ENCODE data around the gene TSPAN4. TPM values are rescaled to one million over a fixed set of nuclear protein-coding genes. Genes with fewer than 3 reads are reported as not detected.

The TSPAN4 gene
- total RNA-seq, 4 donors from 2014 or later: 139 to 256 (median 221) TPM

- TF ChIP-seq EP300 (IDR thresholded peaks at IDR 0.05) (no peak), POLR2A (IDR thresholded peaks at IDR 0.05) (no peak), CTCF (IDR thresholded peaks at IDR 0.05) (no peak)
- H3K27ac ChIP-seq: peak overlapping the region in 3 of 4 donors; percentile 70 to 93 (median 90)
- peaks cover 0 to 92% (median 63%) of the 10 kb centered on the region in 4 donors for H3K4me1 ChIP-seq
- 66 to 72% methylated on average over 18 to 20 of the region's 23 CpGs for WGBS, 2 donors
- peaks cover 0 to 15% (median 0%) of the 10 kb centered on the region in 3 donors for H3K36me3 ChIP-seq
- DNase-seq (ENCODE audit: low spot score in 2 of 2): no peak
- no peaks in the 10 kb centered on the region for H3K9me3 ChIP-seq
- peak overlapping the region; percentile 33 to 87 (median 85) for H3K4me3 ChIP-seq
- peaks cover 0 to 43% of the 10 kb centered on the region in 2 donors for H3K27me3 ChIP-seq
These were observed 10.6 kb upstream of the TSPAN4 start for GRCh38 chr11:831961-832528.

GRCh38 chr11:832529-833113, 10.0 kb upstream of the TSPAN4 start, which contains the start of gene CD151:
Gene CD151 (plus strand): TSS chr11:832952. CDS start chr11:836070, 3,118 bp downstream.
- peak within 1 kb of the TSS; percentile 67 to 87 (median 85) for H3K4me3 ChIP-seq
- 1% methylated on average over 25 of the region's 67 CpGs; no CpG with 5 or more reads in 1 of the 2 donors for WGBS, 2 donors

GRCh38 chr11:833114-833791, 9.4 kb upstream of the TSPAN4 start:
- DNase-seq (ENCODE audit: low spot score in 2 of 2): no peak
- H3K36me3 ChIP-seq: peaks cover 0 to 27% (median 0%) of the 10 kb centered on the region in 3 donors
- no peaks in the 10 kb centered on the region for H3K9me3 ChIP-seq
- peak overlapping the region; percentile 67 to 87 (median 85) for H3K4me3 ChIP-seq
- TF ChIP-seq POLR2A (IDR thresholded peaks at IDR 0.05) (peak in 1 of 2 donors; percentile 28), CTCF (IDR thresholded peaks at IDR 0.05) (peak in 1 of 5 experiments; percentile 4), EP300 (IDR thresholded peaks at IDR 0.05) (no peak)
- H3K27me3 ChIP-seq: peaks cover 0 to 33% of the 10 kb centered on the region in 2 donors
- WGBS, 2 donors: 0% methylated on average over 38 of the region's 55 CpGs; no CpG with 5 or more reads in 1 of the 2 donors
- peak overlapping the region; percentile 88 to 93 (median 90) for H3K27ac ChIP-seq
- peaks cover 0 to 87% (median 53%) of the 10 kb centered on the region in 4 donors for H3K4me1 ChIP-seq

More at GRCh38 chr11:832529-833113, 10.0 kb upstream of the TSPAN4 start, which contains the start of gene CD151:
- peaks cover 0 to 40% of the 10 kb centered on the region in 2 donors for H3K27me3 ChIP-seq
- DNase-seq (ENCODE audit: low spot score in 2 of 2): no peak
- peaks cover 0 to 90% (median 59%) of the 10 kb centered on the region in 4 donors for H3K4me1 ChIP-seq
- H3K36me3 ChIP-seq: peaks cover 0 to 20% (median 0%) of the 10 kb centered on the region in 3 donors
- H3K27ac ChIP-seq: peak within 1 kb of the TSS; percentile 88 to 93 (median 90)
- TF ChIP-seq POLR2A (IDR thresholded peaks at IDR 0.05) (no peak), CTCF (IDR thresholded peaks at IDR 0.05) (peak in 1 of 5 experiments; percentile 32), EP300 (IDR thresholded peaks at IDR 0.05) (no peak)
- no peaks in the 10 kb centered on the region for H3K9me3 ChIP-seq

- 25 to 37% methylated on average over 9 of the region's 9 CpGs for WGBS, 2 donors
- peaks cover 0 to 87% (median 50%) of the 10 kb centered on the region in 4 donors for H3K4me1 ChIP-seq
- H3K36me3 ChIP-seq: peaks cover 0 to 33% (median 0%) of the 10 kb centered on the region in 3 donors
- peak overlapping the region; percentile 88 to 93 (median 90) for H3K27ac ChIP-seq
- DNase-seq (ENCODE audit: low spot score in 2 of 2): no peak
- no peaks in the 10 kb centered on the region for H3K9me3 ChIP-seq
- peak overlapping the region; percentile 67 to 87 (median 85) for H3K4me3 ChIP-seq
- H3K27me3 ChIP-seq: peaks cover 0 to 27% of the 10 kb centered on the region in 2 donors
- TF ChIP-seq POLR2A (IDR thresholded peaks at IDR 0.05) (no peak), CTCF (IDR thresholded peaks at IDR 0.05) (no peak), EP300 (IDR thresholded peaks at IDR 0.05) (no peak)
These were observed 8.8 kb upstream of the TSPAN4 start for GRCh38 chr11:833849-834311.

Measured in tibial nerve (tissue), 4 donors.